HUDEP-2 (cell line): ENCODE data around the gene RNFT1.
"Not testable (repeated sequence)": the region's sequence is repeated elsewhere in the genome, so short reads cannot be mapped to it uniquely, and the experiment has no call there.

Experiments
- DNase-seq, 76 experiments: peaks; one replicate each; lab custom pipeline; 2025; ENCODE audit not compliant: unreplicated experiment in 76 of 76; lab: John Stamatoyannopoulos, UW

Gene RNFT1

GRCh38 chr17:59933317-59933716 lies 31.2 kb downstream of the RNFT1 start:
- DNase-seq: not testable (repeated sequence)

GRCh38 chr17:59930768-59931167 lies 33.8 kb downstream of the RNFT1 start:
- not testable (repeated sequence) for DNase-seq

GRCh38 chr17:59930121-59930520 lies 34.4 kb downstream of the RNFT1 start:
- DNase-seq: not testable (repeated sequence)

- not testable (repeated sequence) for DNase-seq
These were observed 43.9 kb downstream of the RNFT1 start for GRCh38 chr17:59920637-59921036.

- DNase-seq: no peak
These were observed 48.1 kb downstream of the RNFT1 start for GRCh38 chr17:59916446-59916845.

GRCh38 chr17:59914274-59914854 lies 50.2 kb downstream of the RNFT1 start:
- peak in 22 of 76 experiments; percentile 2 to 45 (median 19) for DNase-seq

GRCh38 chr17:59907467-59907866 lies 57.1 kb downstream of the RNFT1 start:
- no peak for DNase-seq

- DNase-seq: no peak
These were observed 61.1 kb downstream of the RNFT1 start for GRCh38 chr17:59903455-59903854.
